T-helper 22 cell (primary cell): Measurements from ENCODE around the gene TENM3.

Experiments
- DNase-seq: peaks from one replicate; pipeline ENCODE4 v3.0.0-alpha.2; 2020; ENCODE audit warnings: low read depth

TENM3 gene

GRCh38 chr4:182518421-182518820, 275.2 kb downstream of the TENM3 start:
- no peak for DNase-seq

DNA sequence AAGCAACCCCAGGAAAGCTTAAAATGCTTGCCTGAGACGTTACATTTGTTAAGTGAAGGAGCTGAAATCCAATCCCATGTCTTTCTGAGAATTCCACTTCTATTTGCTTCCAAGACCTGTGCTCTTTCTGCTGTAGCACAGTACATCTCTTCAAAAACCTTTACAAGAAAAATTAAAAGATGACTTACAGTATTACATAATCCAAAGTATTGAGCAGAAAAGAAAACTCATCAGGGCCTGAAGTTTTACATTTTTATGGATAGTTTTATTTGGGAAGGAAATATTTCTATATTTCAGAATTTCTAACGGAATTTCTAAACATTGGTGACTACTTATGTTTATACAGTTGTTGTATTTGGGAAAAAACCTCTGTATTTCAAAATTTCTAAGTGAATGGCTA, 276.3 kb downstream of the TENM3 start:
- DNase-seq, result no peak

DNA sequence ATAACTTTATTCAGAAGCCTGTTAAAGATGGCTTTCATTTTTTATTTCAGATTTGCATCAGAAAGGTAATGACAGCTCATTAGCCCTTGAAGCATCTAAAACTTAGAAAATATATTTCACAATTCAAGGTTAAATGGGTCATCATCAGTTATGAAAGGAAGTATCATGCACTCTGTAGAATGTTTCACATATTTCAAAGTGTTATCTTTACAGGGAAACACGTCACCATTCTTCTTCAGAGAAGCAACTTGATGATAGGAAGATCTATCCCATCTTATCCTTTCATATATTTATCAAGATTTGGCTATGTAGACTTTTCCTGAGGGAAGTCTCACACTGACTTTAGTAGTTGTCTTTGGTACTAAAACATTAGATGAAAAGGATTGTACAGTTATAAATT, 277.8 kb downstream of the TENM3 start:
- DNase-seq, result no peak

DNA sequence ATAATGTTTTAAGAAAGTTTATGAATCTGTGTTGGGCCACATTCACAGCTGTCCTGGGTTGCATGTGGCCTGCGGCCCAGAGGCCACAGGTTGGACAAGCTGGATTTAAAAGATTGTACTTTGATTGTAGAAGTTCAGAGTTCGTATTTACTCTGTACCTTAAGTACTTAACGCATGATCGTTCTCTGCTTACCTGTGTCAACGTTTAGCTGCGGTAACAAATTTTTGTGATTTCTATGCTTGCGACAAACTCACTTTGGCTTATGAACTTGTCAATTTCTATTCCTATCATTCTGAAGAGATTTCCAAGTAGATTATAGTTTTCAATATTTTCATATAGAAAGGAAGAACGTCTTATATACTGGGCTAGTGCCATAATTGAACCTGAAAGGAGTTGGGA, 285.6 kb downstream of the TENM3 start:
- no peak for DNase-seq

DNA sequence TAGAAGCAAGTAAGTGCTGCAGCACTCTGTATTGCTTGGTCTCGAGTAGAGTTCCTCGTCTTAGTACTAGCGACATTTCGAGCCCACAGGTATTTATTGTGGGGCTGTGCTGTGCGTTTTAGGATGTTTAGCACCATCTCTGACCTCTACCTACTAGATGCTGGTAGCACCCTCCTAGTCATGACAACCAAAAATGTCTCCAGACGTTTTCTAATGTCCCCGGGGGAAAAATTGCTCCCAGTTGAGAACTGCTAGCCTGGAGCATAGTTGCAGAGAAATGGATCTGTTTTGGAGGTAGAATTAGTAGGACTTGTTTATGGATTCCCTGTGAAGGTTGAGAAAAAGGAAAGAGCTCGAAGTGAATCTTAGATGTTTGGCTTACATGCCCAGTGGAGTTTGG, 287.2 kb downstream of the TENM3 start:
- no peak for DNase-seq

- DNase-seq, result no peak
Measured at GRCh38 chr4:182531555-182532162, 288.5 kb downstream of the TENM3 start.

GRCh38 chr4:182532441-182532840, 289.2 kb downstream of the TENM3 start:
- no peak for DNase-seq

DNA sequence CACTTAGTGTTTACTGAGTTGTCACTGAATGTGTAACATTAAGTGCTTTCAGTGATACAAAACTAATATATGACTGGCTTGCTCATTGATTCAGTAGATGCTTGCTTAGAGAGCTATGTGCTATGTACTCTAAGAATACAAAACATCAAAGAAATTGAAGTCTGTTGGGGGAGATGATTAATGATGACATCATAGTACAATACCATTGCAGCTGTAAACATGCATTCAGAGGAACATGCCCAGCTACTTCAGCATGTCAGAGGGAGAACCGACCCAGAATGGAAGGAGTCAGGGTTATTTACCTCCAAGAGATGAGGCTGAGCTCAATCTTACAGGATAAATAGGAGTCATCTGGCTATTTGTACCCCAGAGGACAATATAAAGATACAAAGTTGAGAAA, 290.8 kb downstream of the TENM3 start:
- no peak for DNase-seq

DNA sequence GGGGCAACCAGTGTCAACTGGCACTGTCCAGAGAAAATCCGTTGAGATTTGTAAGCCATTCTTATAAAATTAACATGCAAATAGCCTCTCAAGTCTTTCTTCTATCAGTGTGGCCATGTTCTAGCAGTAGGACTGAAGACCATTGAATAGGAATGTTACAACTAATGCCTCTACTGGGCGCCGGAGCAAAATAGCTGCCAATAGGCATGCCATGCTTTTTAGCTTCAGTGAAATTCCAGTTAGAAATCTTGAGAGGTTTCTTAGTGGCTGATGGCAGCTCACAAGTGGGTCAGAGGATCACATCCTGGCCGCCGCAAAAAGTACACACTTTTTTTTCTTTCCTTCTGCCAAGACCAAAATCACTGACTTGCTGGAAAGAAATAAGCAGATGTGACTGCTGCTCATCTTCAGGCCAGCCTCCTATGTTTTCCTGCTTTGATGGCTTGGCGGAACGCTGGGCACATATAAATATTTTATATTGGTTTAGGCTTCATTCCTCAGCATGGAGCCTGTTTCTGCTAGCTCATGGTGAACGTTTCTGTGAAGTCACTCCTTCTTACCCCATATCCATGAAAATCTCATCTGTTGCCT, 293.1 kb downstream of the TENM3 start:
- no peak for DNase-seq

- no peak for DNase-seq
Measured at GRCh38 chr4:182537031-182537795, 294.0 kb downstream of the TENM3 start.

GRCh38 chr4:182538031-182538430, 294.8 kb downstream of the TENM3 start:
- no peak for DNase-seq

- DNase-seq, result no peak
Measured at GRCh38 chr4:182540496-182540895, 297.3 kb downstream of the TENM3 start.

DNA sequence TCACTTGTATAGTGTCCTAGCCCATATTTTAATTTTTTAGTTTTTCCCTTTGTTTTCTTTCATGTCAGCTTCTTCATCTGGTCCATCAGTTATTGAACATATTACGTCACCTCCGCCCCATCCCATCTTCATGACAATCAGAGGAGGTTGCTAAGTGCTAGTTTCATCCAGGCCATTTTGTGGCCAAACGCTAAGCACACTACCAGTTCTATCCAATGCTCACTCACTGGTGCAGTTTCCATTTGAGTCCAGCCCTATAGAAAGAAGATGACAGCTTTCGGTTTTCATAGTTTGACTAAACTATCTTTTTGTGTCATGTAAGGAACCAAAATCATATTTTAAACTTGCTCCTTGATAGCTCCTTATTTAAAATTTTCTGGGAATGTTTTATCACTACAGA, 304.2 kb downstream of the TENM3 start:
- no peak for DNase-seq

- DNase-seq, result no peak
Measured at GRCh38 chr4:182548156-182548555, 305.0 kb downstream of the TENM3 start.

DNA sequence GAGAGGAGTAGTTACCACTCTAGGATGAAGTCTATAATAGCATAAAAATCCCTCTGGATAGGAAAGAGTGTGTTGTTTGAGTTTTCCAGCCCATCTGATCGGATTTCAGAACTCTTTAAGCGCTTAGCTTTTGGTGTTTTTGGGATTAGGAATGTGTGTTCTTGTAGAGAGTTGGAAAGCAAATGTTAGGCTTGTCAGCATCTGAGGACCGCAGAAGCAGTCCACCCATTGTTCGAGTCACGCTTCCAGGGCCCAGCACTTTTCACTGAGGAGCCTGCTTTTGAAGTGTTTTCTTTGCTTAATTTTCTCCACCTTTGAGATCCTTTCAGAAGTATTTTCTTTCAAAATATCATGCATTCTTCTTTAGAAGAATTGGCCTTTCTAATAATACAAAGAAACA, 306.2 kb downstream of the TENM3 start:
- no peak for DNase-seq

- DNase-seq, result no peak
Measured at GRCh38 chr4:182552948-182553347, 309.7 kb downstream of the TENM3 start.

- no peak for DNase-seq
Measured at GRCh38 chr4:182553653-182554052, 310.5 kb downstream of the TENM3 start.

DNA sequence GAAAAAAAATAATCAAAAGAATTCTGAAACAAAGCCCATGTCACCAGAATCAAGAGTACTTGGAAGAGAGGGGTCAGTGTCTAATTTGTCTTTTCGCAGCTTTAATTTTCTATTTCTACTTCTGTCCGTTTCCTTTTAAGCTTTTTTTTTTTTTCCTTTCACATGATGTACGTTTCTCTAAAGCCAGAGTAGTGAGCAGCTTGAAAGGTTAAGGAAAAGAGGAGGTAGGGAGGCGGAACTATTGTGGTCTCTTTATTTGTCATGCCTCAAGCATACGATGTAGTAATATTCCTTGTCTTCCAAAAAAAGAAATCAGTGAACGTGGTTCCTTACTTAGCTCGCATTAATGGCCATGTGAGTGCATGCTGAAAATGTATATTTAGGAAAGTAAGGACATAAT, 311.5 kb downstream of the TENM3 start:
- DNase-seq, result no peak

GRCh38 chr4:182555997-182556418, 312.8 kb downstream of the TENM3 start:
- no peak for DNase-seq

GRCh38 chr4:182556580-182556979, 313.4 kb downstream of the TENM3 start:
- DNase-seq, result no peak

DNA sequence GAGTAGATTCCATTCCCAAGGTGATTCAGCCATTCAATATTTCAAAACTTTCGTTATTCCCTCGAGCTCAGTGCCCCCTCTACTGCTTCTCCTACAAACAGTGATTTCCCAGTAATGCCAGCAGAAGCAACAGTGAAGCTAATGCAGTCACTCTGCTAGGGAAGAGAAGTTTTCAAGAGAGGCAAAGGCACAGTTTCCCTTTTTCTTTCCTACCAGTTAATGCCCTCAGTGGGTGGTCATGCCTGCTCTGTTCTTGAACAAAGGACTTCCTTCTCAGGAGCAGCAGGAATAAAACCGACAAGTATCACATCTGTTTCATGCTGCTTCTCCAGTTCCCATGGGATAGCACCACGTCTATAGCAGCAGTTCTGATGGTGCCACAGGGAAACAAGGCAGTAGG, 317.2 kb downstream of the TENM3 start:
- DNase-seq, result no peak

DNA sequence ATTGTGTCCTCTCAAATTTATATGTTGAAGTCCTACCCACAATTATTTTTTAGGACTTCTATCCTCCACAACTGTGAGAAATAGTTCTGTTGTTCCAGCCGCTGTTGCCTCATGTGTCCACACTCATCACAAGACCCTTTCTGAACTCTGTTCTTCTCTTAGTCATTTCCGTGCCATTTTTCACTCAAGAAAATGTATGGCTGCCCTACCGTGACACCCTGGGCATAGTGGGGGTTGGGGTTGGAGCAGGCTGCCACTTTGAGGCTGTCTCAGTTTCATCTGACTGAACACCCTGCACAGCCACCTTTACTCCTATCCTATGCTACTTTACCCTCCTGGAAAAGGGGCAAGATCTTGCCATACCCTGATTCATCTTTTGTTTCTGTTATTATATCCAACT, 319.1 kb downstream of the TENM3 start:
- DNase-seq, result no peak

DNA sequence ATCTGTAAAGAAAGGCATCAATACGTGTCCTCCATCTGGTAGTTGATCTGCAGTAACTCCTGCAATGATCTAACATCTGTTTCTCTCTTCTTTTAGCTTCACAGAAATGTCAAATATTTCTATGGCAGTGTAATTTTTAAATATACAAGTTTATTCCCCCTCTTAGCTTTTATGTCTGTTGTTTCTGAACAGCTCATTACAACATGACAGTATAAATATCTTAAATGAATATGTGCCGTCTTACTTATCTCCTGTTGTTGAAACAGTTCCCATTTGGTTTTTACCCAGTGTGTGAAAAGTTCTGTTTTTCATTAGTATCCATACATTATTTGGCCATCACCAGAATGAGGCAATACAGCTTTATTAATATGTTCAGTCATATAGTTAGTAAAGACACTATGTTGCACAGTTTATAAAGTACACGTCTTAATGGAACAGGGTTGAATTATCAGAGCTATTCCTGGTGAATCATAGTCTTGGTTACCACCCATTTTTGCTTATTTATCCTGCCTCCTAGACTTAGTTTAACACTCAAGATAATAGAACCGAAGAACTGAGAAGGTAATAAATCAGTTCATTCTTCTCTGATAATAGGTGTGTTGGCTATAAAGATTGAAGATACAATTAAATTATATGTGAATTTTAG, 321.6 kb downstream of the TENM3 start:
- DNase-seq, result no peak
